Measurements from ENCODE around the gene WNK2. TPM values are rescaled to one million over a fixed set of nuclear protein-coding genes. Genes with fewer than 3 reads are reported as not detected.

WNK2 gene
- total RNA-seq, 1 donor from 2014 or later = 218 TPM

DNA sequence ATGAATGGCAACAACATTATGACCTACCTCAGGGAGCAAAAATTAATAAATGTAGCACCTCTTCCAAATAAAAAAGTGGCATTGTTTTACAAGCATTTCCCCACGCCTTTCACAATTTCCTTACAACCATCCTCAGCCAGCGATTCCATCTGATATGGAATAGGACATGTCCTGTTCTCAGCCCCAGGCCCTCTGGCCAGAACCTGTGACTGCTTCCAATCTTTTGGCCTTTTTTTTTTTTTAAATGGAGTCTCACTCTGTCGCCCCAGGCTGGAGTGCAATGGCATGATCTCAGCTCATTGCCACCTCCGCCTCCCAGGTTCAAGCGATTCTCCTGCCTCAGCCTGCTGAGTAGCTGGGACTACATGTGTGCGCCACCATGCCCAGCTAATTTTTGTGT lies 16.8 kb upstream of the WNK2 start:
- intact Hi-C loops (cut with micrococcal nuclease) = no loop called here
- Histone ChIP-seq H3K4me1 (peaks cover 24% of the 10 kb centered on the region), H3K36me3 (no peaks in the 10 kb centered on the region), H3K27me3 (ENCODE audit: low read depth) (no peaks in the 10 kb centered on the region), H3K4me3 (no peak overlapping the region), H3K27ac (replicated peaks) (no peak overlapping the region), H3K9me3 (replicated peaks) (no peaks in the 10 kb centered on the region)
- TF ChIP-seq CTCF (IDR thresholded peaks at IDR 0.05; ENCODE audit: borderline replicate concordance) = no peak
- DNase-seq = no peak

DNA sequence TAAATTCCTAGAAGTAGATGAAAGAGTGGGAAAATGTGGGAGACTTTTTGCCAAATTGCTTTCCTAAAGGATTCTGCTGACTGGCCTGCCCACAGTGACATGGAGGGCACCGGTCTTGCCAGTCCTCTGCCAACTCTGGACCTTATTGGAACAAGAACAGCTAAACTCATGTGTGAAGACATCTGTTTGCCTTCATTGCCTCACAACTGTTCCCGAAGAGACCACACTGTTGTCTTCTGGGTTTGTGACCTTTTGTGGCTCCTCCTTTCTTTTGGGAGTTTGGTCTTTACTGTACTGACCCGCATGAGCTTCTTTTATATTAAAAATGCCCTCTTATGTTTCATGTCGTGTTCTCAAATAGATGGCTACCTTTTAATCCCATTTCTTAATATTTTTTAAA lies 16.1 kb upstream of the WNK2 start:
- H3K4me3 ChIP-seq = no peak overlapping the region
- no peak overlapping the region for H3K27ac ChIP-seq (replicated peaks)
- H3K4me1 ChIP-seq = peaks cover 17% of the 10 kb centered on the region
- no peak for DNase-seq
- H3K27me3 ChIP-seq (ENCODE audit: low read depth) = no peaks in the 10 kb centered on the region
- intact Hi-C loops (cut with micrococcal nuclease) = no loop called here
- TF ChIP-seq CTCF (IDR thresholded peaks at IDR 0.05; ENCODE audit: borderline replicate concordance) = no peak
- no peaks in the 10 kb centered on the region for H3K36me3 ChIP-seq
- H3K9me3 ChIP-seq (replicated peaks) = no peaks in the 10 kb centered on the region

GRCh38 chr9:93168581-93168980 lies 15.4 kb upstream of the WNK2 start:
- Histone ChIP-seq H3K36me3 (no peaks in the 10 kb centered on the region), H3K9me3 (replicated peaks) (no peaks in the 10 kb centered on the region), H3K4me1 (peaks cover 16% of the 10 kb centered on the region), H3K4me3 (no peak overlapping the region), H3K27ac (replicated peaks) (no peak overlapping the region), H3K27me3 (ENCODE audit: low read depth) (no peaks in the 10 kb centered on the region)
- TF ChIP-seq CTCF (IDR thresholded peaks at IDR 0.05; ENCODE audit: borderline replicate concordance) = no peak
- intact Hi-C loops (cut with micrococcal nuclease) = no loop called here
- no peak for DNase-seq

DNA sequence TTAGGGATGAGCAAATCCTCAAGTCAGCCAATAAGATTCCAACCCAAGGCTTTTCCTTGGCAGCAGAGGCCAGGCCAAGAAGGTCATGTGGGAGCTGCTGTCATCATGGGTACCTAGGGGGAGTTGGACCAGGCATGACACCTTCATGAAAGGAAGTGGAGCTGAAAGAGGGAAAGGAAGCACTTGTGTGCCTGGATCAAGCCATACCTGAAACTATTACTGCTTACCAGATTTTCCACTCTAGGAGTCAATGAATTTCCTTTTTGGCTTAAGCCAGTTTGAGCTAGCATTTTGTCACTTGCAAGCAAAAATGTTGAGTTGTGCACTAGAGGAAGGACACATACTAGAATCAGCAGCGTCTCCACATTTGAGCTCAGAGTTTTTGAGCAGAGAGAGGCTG lies 14.5 kb upstream of the WNK2 start:
- no peak for DNase-seq
- H3K4me3 ChIP-seq = no peak overlapping the region
- no peaks in the 10 kb centered on the region for H3K9me3 ChIP-seq (replicated peaks)
- no peaks in the 10 kb centered on the region for H3K36me3 ChIP-seq
- peaks cover 16% of the 10 kb centered on the region for H3K4me1 ChIP-seq
- intact Hi-C loops (cut with micrococcal nuclease) = no loop called here
- no peaks in the 10 kb centered on the region for H3K27me3 ChIP-seq (ENCODE audit: low read depth)
- H3K27ac ChIP-seq (replicated peaks) = no peak overlapping the region
- TF ChIP-seq CTCF (IDR thresholded peaks at IDR 0.05; ENCODE audit: borderline replicate concordance) = no peak

DNA sequence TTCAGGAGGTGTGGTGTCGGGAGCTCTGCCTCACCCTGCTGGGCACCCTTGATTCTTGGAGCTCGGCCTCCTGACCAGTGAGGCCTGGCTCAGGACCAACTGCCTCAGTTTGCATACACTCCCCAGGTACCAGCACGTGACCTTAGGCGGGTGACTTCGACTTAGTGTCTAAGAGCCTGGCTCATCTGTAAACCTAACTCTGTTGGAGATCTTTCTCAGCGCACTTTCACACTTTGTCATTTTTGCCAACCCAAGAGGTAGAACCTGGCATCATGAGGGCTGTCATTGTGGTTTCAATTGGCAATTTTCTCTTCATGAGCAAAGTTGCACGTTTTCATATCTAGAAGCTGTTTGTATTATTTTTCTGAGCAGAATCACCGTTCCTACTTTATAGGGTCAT lies 13.4 kb upstream of the WNK2 start:
- no peak for DNase-seq
- Histone ChIP-seq H3K9me3 (replicated peaks) (no peaks in the 10 kb centered on the region), H3K4me1 (peaks cover 16% of the 10 kb centered on the region), H3K27me3 (ENCODE audit: low read depth) (no peaks in the 10 kb centered on the region), H3K4me3 (no peak overlapping the region), H3K27ac (replicated peaks) (no peak overlapping the region), H3K36me3 (no peaks in the 10 kb centered on the region)
- intact Hi-C loops (cut with micrococcal nuclease) = no loop called here
- TF ChIP-seq CTCF (IDR thresholded peaks at IDR 0.05; ENCODE audit: borderline replicate concordance) = no peak

Data from left ventricle myocardium inferior (tissue), 1 donor.